CD4-positive, alpha-beta memory T cell (primary cell): ENCODE data around the gene ITGA3. TPM values are rescaled to one million over a fixed set of nuclear protein-coding genes. Genes with fewer than 3 reads are reported as not detected.

Experiments used
- CTCF ChIA-PET: fragments of 350-600 bp; sonication (Branson Sonifier 250); formaldehyde crosslinking; loops from one replicate; lab custom pipeline; 2021; ENCODE audit warnings: inconsistent platforms; ENCODE audit not compliant: partially characterized antibody; lab: Charles Lee
- POLR2A ChIA-PET: fragments of 350-600 bp; sonication (Branson Sonifier 250); formaldehyde crosslinking; loops from one replicate; lab custom pipeline; 2021; ENCODE audit not compliant: partially characterized antibody; lab: Charles Lee
- DNase-seq, 5 donors: peaks; one replicate each; pipeline versions ENCODE4 v3.0.0 to v3.0.0-alpha.2; 2020 to 2022; ENCODE audit warnings: mixed read lengths in 1 of 5
- H3K27ac ChIP-seq: one replicate; pipeline ENCODE4 v1.7.0; 2013; ENCODE audit warnings: low read depth, low read length
- H3K27me3 ChIP-seq: 2 replicates; pipeline ENCODE4 v1.7.0; 2013; ENCODE audit warnings: mild to moderate bottlenecking, low read length, moderate library complexity; ENCODE audit not compliant: insufficient read depth
- H3K36me3 ChIP-seq: 2 replicates; pipeline ENCODE4 v1.7.0; 2013; ENCODE audit warnings: mild to moderate bottlenecking, low read length, moderate library complexity; ENCODE audit not compliant: insufficient read depth
- H3K4me1 ChIP-seq: 2 replicates; pipeline ENCODE4 v1.7.0; 2013; ENCODE audit warnings: mild to moderate bottlenecking, low read length, moderate library complexity; ENCODE audit not compliant: insufficient read depth
- H3K4me3 ChIP-seq, 2 donors: one replicate each; pipeline ENCODE4 v1.7.0; 2013; ENCODE audit warnings: low read length in 2 of 2, mild to moderate bottlenecking in 1 of 2
- H3K9me3 ChIP-seq, 2 donors: one replicate each; pipeline ENCODE4 v1.7.0; 2013; ENCODE audit warnings: low read length in 2 of 2, control low read depth in 1 of 2; ENCODE audit not compliant: control insufficient read depth in 1 of 2
- H3K27ac Mint-ChIP-seq, 7 donors: one replicate each; pipeline ENCODE4 v1.8.0; 2020 to 2021; ENCODE audit warnings: mixed read lengths in 7 of 7, mild to moderate bottlenecking in 6 of 7, inconsistent platforms in 3 of 7, moderate library complexity in 3 of 7
- H3K27me3 Mint-ChIP-seq, 2 donors: one replicate each; pipeline ENCODE4 v1.8.0; 2020 to 2021; ENCODE audit warnings: mixed read lengths in 2 of 2
- H3K36me3 Mint-ChIP-seq, 2 donors: one replicate each; pipeline ENCODE4 v1.8.0; 2020 to 2021; ENCODE audit warnings: mixed read lengths in 2 of 2, inconsistent platforms in 1 of 2, mild to moderate bottlenecking in 1 of 2
- H3K4me1 Mint-ChIP-seq, 4 donors: one replicate each; pipeline ENCODE4 v1.8.0; 2020 to 2021; ENCODE audit warnings: mixed read lengths in 4 of 4, mild to moderate bottlenecking in 1 of 4
- H3K4me3 Mint-ChIP-seq, 8 donors: one replicate each; pipeline ENCODE4 v1.8.0; 2020 to 2021; ENCODE audit warnings: mixed read lengths in 8 of 8, mild to moderate bottlenecking in 7 of 8, moderate library complexity in 6 of 8, inconsistent platforms in 3 of 8
- H3K9me3 Mint-ChIP-seq, 8 donors: one replicate each; pipeline ENCODE4 v1.8.0; 2020 to 2021; ENCODE audit warnings: mixed read lengths in 8 of 8, mild to moderate bottlenecking in 5 of 8, inconsistent platforms in 3 of 8, moderate library complexity in 1 of 8
- intact Hi-C: fragments of 100-400 bp; cut with micrococcal nuclease; formaldehyde crosslinking; loops from one replicate; pipeline ENCODE4 v1.15.1; 2023
- polyA plus RNA-seq, 2 donors: library from polyadenylated mRNA; unstranded; fragments of 300-500 nt; fragmentation: Illumina TruSeq; gene quantifications; one replicate each; pipeline ENCODE4 v1.2.3, GENCODE V29; 2021
- total RNA-seq, 2 experiments: library from RNA; stranded (reverse); gene quantifications; one replicate each; pipeline ENCODE4 v1.2.3, GENCODE V29; 2021

Gene ITGA3
- total and polyA plus RNA-seq, 4 experiments from 2014 or later = 1.6 to 16.3 (median 9.4) TPM

GRCh38 chr17:50067996-50068395 is 12.1 kb downstream of the ITGA3 start:
- Histone ChIP-seq H3K4me3 (no peak overlapping the region), H3K9me3 (no peaks in the 10 kb centered on the region), H3K27me3 (no peaks in the 10 kb centered on the region), H3K4me1 (no peaks in the 10 kb centered on the region), H3K27ac (no peak overlapping the region), H3K36me3 (peaks cover 3% of the 10 kb centered on the region)
- ChIA-PET POLR2A (interaction anchor here (0.6 to 1.6 kb wide), 2 partner anchors 14 to 1546 kb away, joined by 3 read pairs; no protein-coding TSS in a partner anchor), CTCF (interaction anchor here (1.4 kb wide), 1 partner anchor 26 kb away, joined by 4 read pairs; no protein-coding TSS in a partner anchor)
- H3K4me3 Mint-ChIP-seq = no peak overlapping the region
- H3K27ac Mint-ChIP-seq = no peak overlapping the region
- H3K4me1 Mint-ChIP-seq = no peaks in the 10 kb centered on the region
- H3K9me3 Mint-ChIP-seq = no peaks in the 10 kb centered on the region
- H3K36me3 Mint-ChIP-seq = peaks cover 10 to 29% of the 10 kb centered on the region in 2 donors
- no peaks in the 10 kb centered on the region for H3K27me3 Mint-ChIP-seq
- intact Hi-C loops = no loop called here
- DNase-seq = peak in 1 of 5 donors; percentile 14

GRCh38 chr17:50070908-50071680 is 15.2 kb downstream of the ITGA3 start:
- CTCF ChIA-PET = no interaction called here
- no peak overlapping the region for H3K4me3 ChIP-seq
- H3K27me3 ChIP-seq = no peaks in the 10 kb centered on the region
- no peak overlapping the region for H3K27ac ChIP-seq
- POLR2A ChIA-PET = no interaction called here
- H3K9me3 ChIP-seq = no peaks in the 10 kb centered on the region
- Mint-ChIP-seq H3K36me3 (peaks cover 17 to 30% of the 10 kb centered on the region in 2 donors), H3K4me3 (peak overlapping the region in 1 of 8 donors; percentile 6), H3K4me1 (no peaks in the 10 kb centered on the region), H3K9me3 (no peaks in the 10 kb centered on the region), H3K27ac (no peak overlapping the region), H3K27me3 (no peaks in the 10 kb centered on the region)
- DNase-seq = peak in 1 of 5 donors; percentile 21
- H3K36me3 ChIP-seq = peaks cover 3% of the 10 kb centered on the region
- intact Hi-C loops = no loop called here
- H3K4me1 ChIP-seq = no peaks in the 10 kb centered on the region

- no peaks in the 10 kb centered on the region for H3K4me1 ChIP-seq
- no peak overlapping the region for H3K27ac ChIP-seq
- intact Hi-C loops = no loop called here
- Mint-ChIP-seq H3K27ac (no peak overlapping the region), H3K27me3 (no peaks in the 10 kb centered on the region), H3K9me3 (no peaks in the 10 kb centered on the region), H3K4me1 (no peaks in the 10 kb centered on the region), H3K36me3 (peaks cover 17 to 30% of the 10 kb centered on the region in 2 donors), H3K4me3 (peak overlapping the region in 1 of 8 donors; percentile 6)
- DNase-seq = no peak
- H3K4me3 ChIP-seq = no peak overlapping the region
- CTCF ChIA-PET = interaction anchor here (3.5 kb wide), 1 partner anchor 16 kb away, joined by 17 read pairs; no protein-coding TSS in a partner anchor
- no peaks in the 10 kb centered on the region for H3K9me3 ChIP-seq
- peaks cover 3% of the 10 kb centered on the region for H3K36me3 ChIP-seq
- H3K27me3 ChIP-seq = no peaks in the 10 kb centered on the region
- POLR2A ChIA-PET = no interaction called here
Observed at GRCh38 chr17:50071692-50072091, 15.8 kb downstream of the ITGA3 start.

- H3K9me3 Mint-ChIP-seq = no peaks in the 10 kb centered on the region
- H3K4me3 Mint-ChIP-seq = no peak overlapping the region
- H3K27me3 ChIP-seq = no peaks in the 10 kb centered on the region
- ChIA-PET CTCF (interaction anchor here (3.5 kb wide), 1 partner anchor 15 kb away, joined by 17 read pairs; no protein-coding TSS in a partner anchor), POLR2A (no interaction called here)
- no peaks in the 10 kb centered on the region for H3K27me3 Mint-ChIP-seq
- no peaks in the 10 kb centered on the region for H3K4me1 ChIP-seq
- H3K4me3 ChIP-seq = no peak overlapping the region
- H3K4me1 Mint-ChIP-seq = no peaks in the 10 kb centered on the region
- H3K36me3 ChIP-seq = peaks cover 3% of the 10 kb centered on the region
- peaks cover 18 to 30% of the 10 kb centered on the region in 2 donors for H3K36me3 Mint-ChIP-seq
- no peak overlapping the region for H3K27ac Mint-ChIP-seq
- intact Hi-C loops = no loop called here
- peak in 1 of 5 donors; percentile 17 for DNase-seq
- H3K9me3 ChIP-seq = no peaks in the 10 kb centered on the region
- no peak overlapping the region for H3K27ac ChIP-seq
Observed at GRCh38 chr17:50072130-50072529, 16.2 kb downstream of the ITGA3 start.

- Mint-ChIP-seq H3K4me1 (no peaks in the 10 kb centered on the region), H3K27ac (no peak overlapping the region), H3K27me3 (no peaks in the 10 kb centered on the region), H3K36me3 (peaks cover 26 to 30% of the 10 kb centered on the region in 2 donors), H3K9me3 (no peaks in the 10 kb centered on the region), H3K4me3 (no peak overlapping the region)
- no peak for DNase-seq
- Histone ChIP-seq H3K9me3 (no peaks in the 10 kb centered on the region), H3K27ac (no peak overlapping the region), H3K36me3 (peaks cover 3% of the 10 kb centered on the region), H3K4me3 (no peak overlapping the region), H3K4me1 (no peaks in the 10 kb centered on the region), H3K27me3 (no peaks in the 10 kb centered on the region)
- intact Hi-C loops = no loop called here
- ChIA-PET CTCF (interaction anchor here (1.4 to 3.5 kb wide), 2 partner anchors 15 to 46 kb away, joined by 4 to 17 read pairs; no protein-coding TSS in a partner anchor), POLR2A (no interaction called here)
Observed at GRCh38 chr17:50072925-50073324, 17.0 kb downstream of the ITGA3 start.

- ChIA-PET POLR2A (no interaction called here), CTCF (interaction anchor here (1.4 to 3.5 kb wide), 2 partner anchors 13 to 47 kb away, joined by 4 to 17 read pairs; no protein-coding TSS in a partner anchor)
- Mint-ChIP-seq H3K27me3 (no peaks in the 10 kb centered on the region), H3K4me3 (no peak overlapping the region), H3K27ac (peak overlapping the region in 1 of 7 donors; percentile 49), H3K4me1 (no peaks in the 10 kb centered on the region), H3K9me3 (no peaks in the 10 kb centered on the region), H3K36me3 (peaks cover 26 to 29% of the 10 kb centered on the region in 2 donors)
- DNase-seq = no peak
- Histone ChIP-seq H3K27me3 (no peaks in the 10 kb centered on the region), H3K4me1 (no peaks in the 10 kb centered on the region), H3K36me3 (peaks cover 3% of the 10 kb centered on the region), H3K27ac (no peak overlapping the region), H3K4me3 (no peak overlapping the region), H3K9me3 (no peaks in the 10 kb centered on the region)
- intact Hi-C loops = no loop called here
Observed at GRCh38 chr17:50074227-50074626, 18.3 kb downstream of the ITGA3 start.

- no peaks in the 10 kb centered on the region for H3K9me3 ChIP-seq
- Mint-ChIP-seq H3K36me3 (peaks cover 24 to 38% of the 10 kb centered on the region in 2 donors), H3K27ac (peak overlapping the region in 1 of 7 donors; percentile 19), H3K4me3 (no peak overlapping the region), H3K4me1 (no peaks in the 10 kb centered on the region), H3K9me3 (no peaks in the 10 kb centered on the region), H3K27me3 (no peaks in the 10 kb centered on the region)
- H3K4me3 ChIP-seq = no peak overlapping the region
- no peaks in the 10 kb centered on the region for H3K4me1 ChIP-seq
- intact Hi-C loops = no loop called here
- DNase-seq = peak in 1 of 5 donors; percentile 26
- POLR2A ChIA-PET = no interaction called here
- peaks cover 3% of the 10 kb centered on the region for H3K36me3 ChIP-seq
- no peaks in the 10 kb centered on the region for H3K27me3 ChIP-seq
- CTCF ChIA-PET = interaction anchor here (0.8 to 1.4 kb wide), 3 partner anchors 19 to 78 kb away, joined by 3 read pairs; no protein-coding TSS in a partner anchor
- H3K27ac ChIP-seq = no peak overlapping the region
Observed at GRCh38 chr17:50075446-50076032, 19.6 kb downstream of the ITGA3 start.
